Fibroblast of mammary gland (primary cell): Measurements from ENCODE around the gene PIK3CD.
"Not testable (repeated sequence)": the region's sequence is repeated elsewhere in the genome, so short reads cannot be mapped to it uniquely, and the experiment has no call there.

Source experiments
- DNase-seq: peaks from one replicate; pipeline ENCODE4 v3.0.0-alpha.2; 2010; ENCODE audit warnings: low read depth
- H3K4me3 ChIP-seq: 2 replicates; pipeline ENCODE4 v1.5.1; 2011; ENCODE audit warnings: low read depth, mild to moderate bottlenecking, low read length, moderate library complexity; ENCODE audit not compliant: control insufficient read depth
- TF ChIP-seq, protein P1 (sequence below): conservative IDR thresholded peaks from 2 replicates; pipeline ENCODE4 v1.5.1; 2011; ENCODE audit warnings: low read depth, low read length, inconsistent platforms; ENCODE audit not compliant: control insufficient read depth, insufficient read depth

The PIK3CD gene

GRCh38 chr1:9705337-9706093, 54.0 kb downstream of the PIK3CD start:
- TF ChIP-seq, protein P1, sequence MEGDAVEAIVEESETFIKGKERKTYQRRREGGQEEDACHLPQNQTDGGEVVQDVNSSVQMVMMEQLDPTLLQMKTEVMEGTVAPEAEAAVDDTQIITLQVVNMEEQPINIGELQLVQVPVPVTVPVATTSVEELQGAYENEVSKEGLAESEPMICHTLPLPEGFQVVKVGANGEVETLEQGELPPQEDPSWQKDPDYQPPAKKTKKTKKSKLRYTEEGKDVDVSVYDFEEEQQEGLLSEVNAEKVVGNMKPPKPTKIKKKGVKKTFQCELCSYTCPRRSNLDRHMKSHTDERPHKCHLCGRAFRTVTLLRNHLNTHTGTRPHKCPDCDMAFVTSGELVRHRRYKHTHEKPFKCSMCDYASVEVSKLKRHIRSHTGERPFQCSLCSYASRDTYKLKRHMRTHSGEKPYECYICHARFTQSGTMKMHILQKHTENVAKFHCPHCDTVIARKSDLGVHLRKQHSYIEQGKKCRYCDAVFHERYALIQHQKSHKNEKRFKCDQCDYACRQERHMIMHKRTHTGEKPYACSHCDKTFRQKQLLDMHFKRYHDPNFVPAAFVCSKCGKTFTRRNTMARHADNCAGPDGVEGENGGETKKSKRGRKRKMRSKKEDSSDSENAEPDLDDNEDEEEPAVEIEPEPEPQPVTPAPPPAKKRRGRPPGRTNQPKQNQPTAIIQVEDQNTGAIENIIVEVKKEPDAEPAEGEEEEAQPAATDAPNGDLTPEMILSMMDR: no peak
- no peak overlapping the region for H3K4me3 ChIP-seq
- peak; percentile 38 for DNase-seq

DNA sequence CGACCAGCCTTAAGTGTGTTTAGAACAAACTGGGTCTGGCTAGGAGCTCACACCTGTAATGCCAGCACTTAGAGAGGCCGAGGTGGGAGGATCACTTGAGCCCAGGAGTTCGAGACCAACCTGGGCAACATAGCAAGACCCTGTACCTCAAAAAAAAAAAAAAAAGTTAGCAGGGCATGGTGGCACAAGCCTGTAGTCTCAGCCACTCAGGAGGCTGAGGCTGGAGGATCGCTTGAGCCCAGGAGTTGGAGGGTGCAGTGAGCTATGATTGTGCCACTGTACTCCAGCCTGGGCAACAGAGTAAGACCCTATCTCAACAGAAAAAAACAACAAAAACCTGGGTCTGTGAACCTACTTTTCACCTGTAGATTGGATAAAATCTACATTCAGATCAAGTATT, 54.6 kb downstream of the PIK3CD start:
- TF ChIP-seq, protein P1: no peak
- H3K4me3 ChIP-seq: no peak overlapping the region
- no peak for DNase-seq

DNA sequence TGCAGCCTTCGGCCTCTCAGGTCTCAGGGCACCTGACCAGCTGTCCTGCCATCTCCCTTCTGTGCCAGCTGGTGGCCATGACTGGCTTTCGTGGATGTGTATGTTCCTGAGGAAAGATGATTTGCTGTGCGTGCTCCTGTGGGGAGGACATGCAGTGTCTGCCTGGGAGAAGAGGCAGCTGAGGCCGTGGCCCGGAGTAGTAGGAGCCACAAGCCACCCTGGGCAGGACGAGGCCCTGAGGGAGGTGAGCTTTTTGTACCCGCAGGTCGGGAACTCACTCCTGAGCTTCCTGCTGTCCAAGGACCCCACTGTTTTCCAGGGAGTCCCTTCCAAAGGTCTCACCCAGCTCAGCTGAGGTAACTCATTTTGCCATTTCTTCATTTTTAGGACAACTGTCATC, 58.5 kb downstream of the PIK3CD start:
- no peak overlapping the region for H3K4me3 ChIP-seq
- TF ChIP-seq, protein P1: no peak
- DNase-seq: no peak

- H3K4me3 ChIP-seq: no peak overlapping the region
- TF ChIP-seq, protein P1: no peak
- no peak for DNase-seq
These were observed 60.0 kb downstream of the PIK3CD start for GRCh38 chr1:9711466-9712020.

GRCh38 chr1:9712767-9713166, 61.2 kb downstream of the PIK3CD start:
- H3K4me3 ChIP-seq, DNase-seq: not testable (repeated sequence)

- TF ChIP-seq, protein P1: no peak
- no peak for DNase-seq
- no peak overlapping the region for H3K4me3 ChIP-seq
These were observed 62.8 kb downstream of the PIK3CD start for GRCh38 chr1:9714257-9714718.

- H3K4me3 ChIP-seq: no peak overlapping the region
- TF ChIP-seq, protein P1: no peak
- no peak for DNase-seq
These were observed 64.2 kb downstream of the PIK3CD start for GRCh38 chr1:9715536-9716226.
